A172 (cell line): Measurements from ENCODE around the gene SCP2D1. TPM values are rescaled to one million over a fixed set of nuclear protein-coding genes. Genes with fewer than 3 reads are reported as not detected.

ENCODE experiments used
- total RNA-seq: library from RNA; depleted of rRNA; stranded (reverse); fragments of >200 nt; shearing (Covaris generic); gene quantifications from 2 replicates; pipeline ENCODE4 v1.2.3, GENCODE V29; 2014; rRNA removed

SCP2D1 gene
- total RNA-seq, 1 experiment from 2014 or later: not detected

Other genes with a start within 250 kb of the SCP2D1 start
- 169 and 202 TPM in 2 replicates for gene SMIM26, start 246.4 kb upstream of the SCP2D1 start, total RNA-seq
- 142 and 154 TPM in 2 replicates for gene DTD1, start 225.7 kb upstream of the SCP2D1 start, total RNA-seq